ENCODE results near the gene TAF4B. TPM values are rescaled to one million over a fixed set of nuclear protein-coding genes. Genes with fewer than 3 reads are reported as not detected.

The TAF4B gene
- total and polyA plus RNA-seq, 3 experiments from 2014 or later, result 4.3 to 19.5 (median 18.7) TPM

- Mint-ChIP-seq H3K36me3 (no peaks in the 10 kb centered on the region), H3K4me3 (no peak overlapping the region), H3K27me3 (peaks cover 0 to 2% of the 10 kb centered on the region in 2 donors), H3K4me1 (no peaks in the 10 kb centered on the region), H3K27ac (no peak overlapping the region), H3K9me3 (no peaks in the 10 kb centered on the region)
- H3K27ac ChIP-seq (ENCODE audit: low read depth, low read length), result no peak overlapping the region
- H3K27me3 ChIP-seq (ENCODE audit: insufficient read depth, low read length, poor library complexity, severe bottlenecking), result no peaks in the 10 kb centered on the region
- H3K4me3 ChIP-seq (ENCODE audit: low read length), result no peak overlapping the region
- H3K9me3 ChIP-seq (ENCODE audit: low read length), result no peaks in the 10 kb centered on the region
- ChIA-PET CTCF (interaction anchor here (0.6 kb wide), 1 partner anchor 321 kb away, joined by 3 read pairs; no protein-coding TSS in a partner anchor), POLR2A (no interaction called here)
- H3K36me3 ChIP-seq (ENCODE audit: insufficient read depth, low read length), result no peaks in the 10 kb centered on the region
- DNase-seq, result no peak
- no peaks in the 10 kb centered on the region for H3K4me1 ChIP-seq (ENCODE audit: insufficient read depth, low read length)
Observed at GRCh38 chr18:26417190-26417589, 190.9 kb downstream of the TAF4B start.

GRCh38 chr18:26418225-26418624, 192.0 kb downstream of the TAF4B start:
- Mint-ChIP-seq H3K4me3 (no peak overlapping the region), H3K9me3 (no peaks in the 10 kb centered on the region), H3K27me3 (peaks cover 0 to 2% of the 10 kb centered on the region in 2 donors), H3K27ac (no peak overlapping the region), H3K4me1 (no peaks in the 10 kb centered on the region), H3K36me3 (no peaks in the 10 kb centered on the region)
- Histone ChIP-seq H3K36me3 (ENCODE audit: insufficient read depth, low read length) (no peaks in the 10 kb centered on the region), H3K9me3 (ENCODE audit: low read length) (no peaks in the 10 kb centered on the region), H3K27ac (ENCODE audit: low read depth, low read length) (no peak overlapping the region), H3K4me3 (ENCODE audit: low read length) (no peak overlapping the region), H3K4me1 (ENCODE audit: insufficient read depth, low read length) (no peaks in the 10 kb centered on the region), H3K27me3 (ENCODE audit: insufficient read depth, low read length, poor library complexity, severe bottlenecking) (no peaks in the 10 kb centered on the region)
- ChIA-PET POLR2A (no interaction called here), CTCF (no interaction called here)
- DNase-seq, result no peak

- no peak for DNase-seq
- H3K36me3 Mint-ChIP-seq, result no peaks in the 10 kb centered on the region
- Histone ChIP-seq H3K4me1 (ENCODE audit: insufficient read depth, low read length) (no peaks in the 10 kb centered on the region), H3K36me3 (ENCODE audit: insufficient read depth, low read length) (no peaks in the 10 kb centered on the region), H3K9me3 (ENCODE audit: low read length) (no peaks in the 10 kb centered on the region), H3K4me3 (ENCODE audit: low read length) (no peak overlapping the region), H3K27me3 (ENCODE audit: insufficient read depth, low read length, poor library complexity, severe bottlenecking) (no peaks in the 10 kb centered on the region), H3K27ac (ENCODE audit: low read depth, low read length) (no peak overlapping the region)
- no peak overlapping the region for H3K4me3 Mint-ChIP-seq
- ChIA-PET POLR2A (no interaction called here), CTCF (no interaction called here)
- H3K4me1 Mint-ChIP-seq, result peaks cover 0 to 1% (median 0%) of the 10 kb centered on the region in 3 donors
- no peaks in the 10 kb centered on the region for H3K9me3 Mint-ChIP-seq
- H3K27me3 Mint-ChIP-seq, result peaks cover 0 to 2% of the 10 kb centered on the region in 2 donors
- H3K27ac Mint-ChIP-seq, result no peak overlapping the region
Observed at GRCh38 chr18:26419746-26420145, 193.5 kb downstream of the TAF4B start.

GRCh38 chr18:26421503-26421902, 195.3 kb downstream of the TAF4B start:
- Mint-ChIP-seq H3K4me3 (no peak overlapping the region), H3K27ac (no peak overlapping the region), H3K27me3 (peaks cover 0 to 2% of the 10 kb centered on the region in 2 donors), H3K9me3 (no peaks in the 10 kb centered on the region), H3K4me1 (peaks cover 0 to 3% (median 2%) of the 10 kb centered on the region in 3 donors), H3K36me3 (peaks cover 0 to 1% (median 0%) of the 10 kb centered on the region in 3 donors)
- Histone ChIP-seq H3K27ac (ENCODE audit: low read depth, low read length) (no peak overlapping the region), H3K4me1 (ENCODE audit: insufficient read depth, low read length) (no peaks in the 10 kb centered on the region), H3K27me3 (ENCODE audit: insufficient read depth, low read length, poor library complexity, severe bottlenecking) (no peaks in the 10 kb centered on the region), H3K9me3 (ENCODE audit: low read length) (no peaks in the 10 kb centered on the region), H3K4me3 (ENCODE audit: low read length) (no peak overlapping the region), H3K36me3 (ENCODE audit: insufficient read depth, low read length) (no peaks in the 10 kb centered on the region)
- CTCF ChIA-PET, result no interaction called here
- POLR2A ChIA-PET, result no interaction called here
- DNase-seq, result no peak

- H3K4me1 Mint-ChIP-seq, result peaks cover 0 to 3% (median 2%) of the 10 kb centered on the region in 3 donors
- H3K27ac Mint-ChIP-seq, result no peak overlapping the region
- Histone ChIP-seq H3K4me3 (ENCODE audit: low read length) (no peak overlapping the region), H3K4me1 (ENCODE audit: insufficient read depth, low read length) (no peaks in the 10 kb centered on the region), H3K27me3 (ENCODE audit: insufficient read depth, low read length, poor library complexity, severe bottlenecking) (no peaks in the 10 kb centered on the region), H3K27ac (ENCODE audit: low read depth, low read length) (no peak overlapping the region), H3K9me3 (ENCODE audit: low read length) (no peaks in the 10 kb centered on the region), H3K36me3 (ENCODE audit: insufficient read depth, low read length) (no peaks in the 10 kb centered on the region)
- H3K9me3 Mint-ChIP-seq, result no peaks in the 10 kb centered on the region
- H3K36me3 Mint-ChIP-seq, result peaks cover 0 to 1% (median 0%) of the 10 kb centered on the region in 3 donors
- CTCF ChIA-PET, result no interaction called here
- DNase-seq, result no peak
- peaks cover 0 to 2% of the 10 kb centered on the region in 2 donors for H3K27me3 Mint-ChIP-seq
- H3K4me3 Mint-ChIP-seq, result no peak overlapping the region
- POLR2A ChIA-PET, result no interaction called here
Observed at GRCh38 chr18:26421931-26422330, 195.7 kb downstream of the TAF4B start.

- Histone ChIP-seq H3K27ac (ENCODE audit: low read depth, low read length) (no peak overlapping the region), H3K4me1 (ENCODE audit: insufficient read depth, low read length) (no peaks in the 10 kb centered on the region), H3K4me3 (ENCODE audit: low read length) (no peak overlapping the region), H3K9me3 (ENCODE audit: low read length) (no peaks in the 10 kb centered on the region), H3K27me3 (ENCODE audit: insufficient read depth, low read length, poor library complexity, severe bottlenecking) (no peaks in the 10 kb centered on the region), H3K36me3 (ENCODE audit: insufficient read depth, low read length) (no peaks in the 10 kb centered on the region)
- Mint-ChIP-seq H3K4me3 (no peak overlapping the region), H3K27me3 (peaks cover 0 to 1% of the 10 kb centered on the region in 2 donors), H3K27ac (no peak overlapping the region), H3K9me3 (no peaks in the 10 kb centered on the region), H3K36me3 (peaks cover 0 to 1% (median 0%) of the 10 kb centered on the region in 3 donors), H3K4me1 (peaks cover 0 to 3% (median 2%) of the 10 kb centered on the region in 3 donors)
- POLR2A ChIA-PET, result no interaction called here
- DNase-seq, result no peak
- CTCF ChIA-PET, result no interaction called here
Observed at GRCh38 chr18:26422472-26423162, 196.4 kb downstream of the TAF4B start.

- Histone ChIP-seq H3K9me3 (ENCODE audit: low read length) (no peaks in the 10 kb centered on the region), H3K36me3 (ENCODE audit: insufficient read depth, low read length) (no peaks in the 10 kb centered on the region), H3K4me1 (ENCODE audit: insufficient read depth, low read length) (no peaks in the 10 kb centered on the region), H3K4me3 (ENCODE audit: low read length) (no peak overlapping the region), H3K27me3 (ENCODE audit: insufficient read depth, low read length, poor library complexity, severe bottlenecking) (no peaks in the 10 kb centered on the region), H3K27ac (ENCODE audit: low read depth, low read length) (no peak overlapping the region)
- DNase-seq, result no peak
- Mint-ChIP-seq H3K4me3 (peak overlapping the region in 1 of 7 donors; percentile 23), H3K36me3 (peaks cover 0 to 1% (median 0%) of the 10 kb centered on the region in 3 donors), H3K9me3 (no peaks in the 10 kb centered on the region), H3K4me1 (peaks cover 0 to 3% (median 2%) of the 10 kb centered on the region in 3 donors), H3K27me3 (no peaks in the 10 kb centered on the region), H3K27ac (no peak overlapping the region)
- POLR2A ChIA-PET, result no interaction called here
- CTCF ChIA-PET, result no interaction called here
Observed at GRCh38 chr18:26424428-26425147, 198.3 kb downstream of the TAF4B start.

- Histone ChIP-seq H3K4me1 (ENCODE audit: insufficient read depth, low read length) (no peaks in the 10 kb centered on the region), H3K9me3 (ENCODE audit: low read length) (no peaks in the 10 kb centered on the region), H3K36me3 (ENCODE audit: insufficient read depth, low read length) (no peaks in the 10 kb centered on the region), H3K4me3 (ENCODE audit: low read length) (no peak overlapping the region), H3K27me3 (ENCODE audit: insufficient read depth, low read length, poor library complexity, severe bottlenecking) (no peaks in the 10 kb centered on the region), H3K27ac (ENCODE audit: low read depth, low read length) (no peak overlapping the region)
- H3K36me3 Mint-ChIP-seq, result peaks cover 0 to 1% (median 0%) of the 10 kb centered on the region in 3 donors
- H3K4me1 Mint-ChIP-seq, result peaks cover 0 to 3% (median 2%) of the 10 kb centered on the region in 3 donors
- no peak overlapping the region for H3K27ac Mint-ChIP-seq
- H3K9me3 Mint-ChIP-seq, result no peaks in the 10 kb centered on the region
- H3K4me3 Mint-ChIP-seq, result no peak overlapping the region
- ChIA-PET CTCF (no interaction called here), POLR2A (no interaction called here)
- DNase-seq, result no peak
- no peaks in the 10 kb centered on the region for H3K27me3 Mint-ChIP-seq
Observed at GRCh38 chr18:26425148-26425531, 198.9 kb downstream of the TAF4B start.

Measured in CD8-positive, alpha-beta memory T cell (primary cell).